ENCODE data around the gene PSMB11.

DNA sequence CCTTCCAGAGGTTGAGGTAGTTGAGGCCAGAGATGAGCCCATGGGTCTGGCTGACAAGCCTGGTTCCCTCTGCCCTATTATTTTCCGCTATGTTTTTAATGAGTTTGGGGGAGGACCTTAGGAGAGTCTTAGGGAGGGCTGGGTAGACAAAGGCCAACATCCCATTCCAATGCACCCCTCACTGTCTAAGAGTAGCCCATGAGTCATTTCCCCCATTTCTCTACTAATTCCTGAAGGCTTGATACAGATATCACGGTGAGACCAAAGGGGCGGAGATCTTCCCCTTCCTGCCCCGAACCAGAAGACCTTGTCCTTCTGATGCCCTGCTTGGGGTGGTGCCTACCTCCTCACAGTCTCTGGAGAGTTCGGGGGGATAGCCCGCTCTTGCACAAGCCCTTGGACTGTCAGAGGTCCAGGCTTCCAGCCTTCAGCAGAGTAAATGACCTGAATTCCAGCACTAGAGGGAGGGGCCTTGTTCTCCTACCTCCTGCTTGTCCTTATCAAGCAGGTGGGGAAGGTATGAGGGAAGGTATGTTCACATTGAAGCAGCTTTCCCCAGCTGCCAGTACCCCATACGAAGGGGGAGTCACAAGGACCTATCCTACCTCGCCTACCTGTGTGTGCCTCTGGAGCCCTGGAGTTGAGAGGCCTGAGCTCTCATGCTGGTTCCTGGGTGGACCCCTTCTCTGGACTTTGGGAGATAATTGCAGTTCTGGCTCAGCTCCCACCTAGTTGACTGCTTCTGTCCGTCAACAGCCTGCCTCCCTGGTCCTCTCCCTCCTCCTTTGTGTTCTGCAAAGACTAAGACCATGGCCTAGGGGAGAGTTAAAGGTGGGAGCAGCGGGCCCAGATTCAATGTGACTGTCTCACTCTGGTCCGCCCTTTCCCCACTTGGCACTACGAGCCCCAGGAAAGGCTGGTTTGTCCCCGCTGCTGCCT, 3.7 kb downstream of the PSMB11 start:
- no peak for TF ChIP-seq POLR2A (IDR thresholded peaks at IDR 0.05)
- TF ChIP-seq, protein P1, sequence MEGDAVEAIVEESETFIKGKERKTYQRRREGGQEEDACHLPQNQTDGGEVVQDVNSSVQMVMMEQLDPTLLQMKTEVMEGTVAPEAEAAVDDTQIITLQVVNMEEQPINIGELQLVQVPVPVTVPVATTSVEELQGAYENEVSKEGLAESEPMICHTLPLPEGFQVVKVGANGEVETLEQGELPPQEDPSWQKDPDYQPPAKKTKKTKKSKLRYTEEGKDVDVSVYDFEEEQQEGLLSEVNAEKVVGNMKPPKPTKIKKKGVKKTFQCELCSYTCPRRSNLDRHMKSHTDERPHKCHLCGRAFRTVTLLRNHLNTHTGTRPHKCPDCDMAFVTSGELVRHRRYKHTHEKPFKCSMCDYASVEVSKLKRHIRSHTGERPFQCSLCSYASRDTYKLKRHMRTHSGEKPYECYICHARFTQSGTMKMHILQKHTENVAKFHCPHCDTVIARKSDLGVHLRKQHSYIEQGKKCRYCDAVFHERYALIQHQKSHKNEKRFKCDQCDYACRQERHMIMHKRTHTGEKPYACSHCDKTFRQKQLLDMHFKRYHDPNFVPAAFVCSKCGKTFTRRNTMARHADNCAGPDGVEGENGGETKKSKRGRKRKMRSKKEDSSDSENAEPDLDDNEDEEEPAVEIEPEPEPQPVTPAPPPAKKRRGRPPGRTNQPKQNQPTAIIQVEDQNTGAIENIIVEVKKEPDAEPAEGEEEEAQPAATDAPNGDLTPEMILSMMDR (IDR thresholded peaks at IDR 0.05) = no peak

All from heart left ventricle (tissue), 13 donors.